ENCODE results near the gene PLIN5.
"Not testable (repeated sequence)": the region's sequence is repeated elsewhere in the genome, so short reads cannot be mapped to it uniquely, and the experiment has no call there.

GRCh38 chr19:4562085-4562484, 27.1 kb upstream of the PLIN5 start:
- not testable (repeated sequence) for TF ChIP-seq CTCF (conservative IDR thresholded peaks at IDR 0.05 in 1 of 2, IDR thresholded peaks at IDR 0.05 in 1 of 2; ENCODE audit: extremely low read depth in 1 of 2, insufficient read depth in 1 of 2, low read depth in 1 of 2, low read length in 2 of 2); EZH2 (IDR thresholded peaks at IDR 0.05; ENCODE audit: borderline replicate concordance, low read length)
